Measurements from ENCODE around the gene DCDC2C.

DCDC2C gene

DNA sequence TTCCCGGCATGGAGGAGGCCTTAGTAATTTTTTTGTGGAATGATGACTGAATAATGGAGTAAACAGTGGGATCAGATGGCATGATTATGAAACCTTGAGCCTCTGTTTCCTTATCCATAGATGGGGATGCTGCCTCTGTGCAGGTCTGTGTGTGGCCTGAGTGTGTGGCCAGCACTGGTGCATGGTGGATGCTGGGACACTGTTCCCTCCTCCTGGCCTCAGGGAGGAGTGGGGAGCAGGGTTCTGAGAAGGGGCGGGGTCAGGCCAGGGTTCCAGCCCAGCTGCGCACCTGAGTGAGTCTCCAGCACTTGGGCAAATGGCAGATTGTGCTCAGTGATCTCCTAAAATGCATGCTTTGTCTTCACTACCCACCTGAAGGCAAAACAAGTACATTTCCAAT, 66.4 kb downstream of the DCDC2C start:
- H3K79me2 ChIP-seq (ENCODE audit: insufficient read depth, low read length) = no peaks in the 10 kb centered on the region
- H3K9me2 ChIP-seq (ENCODE audit: low read depth, low read length) = no peaks in the 10 kb centered on the region
- no peak for TF ChIP-seq EZH2 (IDR thresholded peaks at IDR 0.05; ENCODE audit: borderline replicate concordance, low read length)
- TF ChIP-seq, protein P1, sequence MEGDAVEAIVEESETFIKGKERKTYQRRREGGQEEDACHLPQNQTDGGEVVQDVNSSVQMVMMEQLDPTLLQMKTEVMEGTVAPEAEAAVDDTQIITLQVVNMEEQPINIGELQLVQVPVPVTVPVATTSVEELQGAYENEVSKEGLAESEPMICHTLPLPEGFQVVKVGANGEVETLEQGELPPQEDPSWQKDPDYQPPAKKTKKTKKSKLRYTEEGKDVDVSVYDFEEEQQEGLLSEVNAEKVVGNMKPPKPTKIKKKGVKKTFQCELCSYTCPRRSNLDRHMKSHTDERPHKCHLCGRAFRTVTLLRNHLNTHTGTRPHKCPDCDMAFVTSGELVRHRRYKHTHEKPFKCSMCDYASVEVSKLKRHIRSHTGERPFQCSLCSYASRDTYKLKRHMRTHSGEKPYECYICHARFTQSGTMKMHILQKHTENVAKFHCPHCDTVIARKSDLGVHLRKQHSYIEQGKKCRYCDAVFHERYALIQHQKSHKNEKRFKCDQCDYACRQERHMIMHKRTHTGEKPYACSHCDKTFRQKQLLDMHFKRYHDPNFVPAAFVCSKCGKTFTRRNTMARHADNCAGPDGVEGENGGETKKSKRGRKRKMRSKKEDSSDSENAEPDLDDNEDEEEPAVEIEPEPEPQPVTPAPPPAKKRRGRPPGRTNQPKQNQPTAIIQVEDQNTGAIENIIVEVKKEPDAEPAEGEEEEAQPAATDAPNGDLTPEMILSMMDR (IDR thresholded peaks at IDR 0.05; ENCODE audit: low read length) = no peak
- no peaks in the 10 kb centered on the region for H3K36me3 ChIP-seq (ENCODE audit: insufficient read depth, low read length)
- no peaks in the 10 kb centered on the region for H3F3A ChIP-seq (ENCODE audit: insufficient read depth, low read length)
- no peak overlapping the region for H3K9ac ChIP-seq (ENCODE audit: low read length)
- no peaks in the 10 kb centered on the region for H3K4me1 ChIP-seq (ENCODE audit: insufficient read depth, low read length, severe bottlenecking)
- H3K9me3 ChIP-seq (ENCODE audit: low read length) = no peaks in the 10 kb centered on the region
- H3K27ac ChIP-seq (ENCODE audit: low read depth, low read length, poor library complexity, severe bottlenecking) = no peak overlapping the region
- H3K4me2 ChIP-seq (ENCODE audit: low read length) = no peak overlapping the region
- H3K4me3 ChIP-seq (ENCODE audit: low read depth, low read length, poor library complexity, severe bottlenecking) = no peak overlapping the region
- H4K20me1 ChIP-seq (ENCODE audit: insufficient read depth, low read length) = no peaks in the 10 kb centered on the region
- H3K27me3 ChIP-seq (ENCODE audit: insufficient read depth, low read length) = no peaks in the 10 kb centered on the region; the same call in 1 of the 2 replicates
- H2AFZ ChIP-seq (ENCODE audit: low read length) = no peak overlapping the region

DNA sequence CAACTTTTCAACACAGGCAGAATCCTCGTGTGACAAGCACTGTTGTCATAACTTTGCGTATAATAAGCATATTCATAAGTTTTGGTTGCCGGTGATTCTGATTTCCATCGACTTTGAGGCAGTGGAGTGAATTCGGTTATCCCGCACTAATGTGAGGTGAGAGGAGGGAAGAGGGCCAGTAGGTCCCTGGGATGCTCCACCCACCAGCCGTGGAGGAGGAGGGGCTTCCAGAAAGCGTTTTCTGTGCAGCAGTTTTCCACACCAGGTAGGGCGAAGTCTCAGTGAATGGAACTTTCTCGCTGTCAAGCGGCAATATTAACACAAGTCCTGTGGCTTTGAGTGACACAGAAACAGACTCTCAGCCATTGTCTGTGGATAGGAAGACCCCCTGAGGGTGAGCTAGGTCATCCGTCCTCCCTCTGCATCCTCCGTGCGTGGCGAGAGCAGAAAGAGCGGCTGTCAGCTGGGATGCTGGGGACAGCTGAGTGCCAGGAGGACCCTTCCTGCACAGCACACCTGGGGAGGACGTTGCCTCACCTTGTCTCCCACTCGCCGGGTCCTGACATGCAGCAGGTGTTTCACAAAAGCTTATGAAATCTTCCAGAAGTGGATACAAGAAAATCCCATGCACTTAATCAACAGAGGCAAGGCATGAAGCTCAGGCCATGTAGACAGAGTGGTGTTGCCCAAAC, 67.5 kb downstream of the DCDC2C start:
- H3K4me2 ChIP-seq (ENCODE audit: low read length) = no peak overlapping the region
- no peaks in the 10 kb centered on the region for H3F3A ChIP-seq (ENCODE audit: insufficient read depth, low read length)

DNA sequence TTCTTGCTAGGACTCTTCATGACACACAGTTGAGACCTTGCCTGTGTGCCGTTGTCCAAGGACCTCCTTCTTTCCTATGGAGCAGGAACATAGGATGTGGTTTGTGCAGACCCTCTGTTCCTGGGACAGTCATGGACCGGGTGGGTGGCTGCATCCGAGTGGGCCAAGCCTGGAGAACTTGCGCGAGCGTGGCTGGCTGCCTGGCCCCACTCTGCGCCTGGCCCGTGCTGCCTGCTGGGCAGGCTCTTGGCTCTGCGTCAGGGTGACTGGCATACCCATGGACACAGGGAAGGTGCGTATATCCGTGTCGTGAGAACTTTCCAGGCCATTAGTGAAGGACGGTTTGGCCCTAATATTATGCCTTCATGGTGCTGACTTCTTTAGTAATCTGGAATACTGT, 68.2 kb downstream of the DCDC2C start:
- TF ChIP-seq, protein P1 (IDR thresholded peaks at IDR 0.05; ENCODE audit: low read length) = no peak
- TF ChIP-seq EZH2 (IDR thresholded peaks at IDR 0.05; ENCODE audit: borderline replicate concordance, low read length) = no peak
- no peaks in the 10 kb centered on the region for H4K20me1 ChIP-seq (ENCODE audit: insufficient read depth, low read length)
- H3K9me3 ChIP-seq (ENCODE audit: low read length) = no peaks in the 10 kb centered on the region
- no peaks in the 10 kb centered on the region for H3F3A ChIP-seq (ENCODE audit: insufficient read depth, low read length)
- H3K4me3 ChIP-seq (ENCODE audit: low read depth, low read length, poor library complexity, severe bottlenecking) = no peak overlapping the region
- H3K4me2 ChIP-seq (ENCODE audit: low read length) = no peak overlapping the region
- peaks cover 3% of the 10 kb centered on the region; the same call in 1 of the 2 replicates for H3K27me3 ChIP-seq (ENCODE audit: insufficient read depth, low read length)
- H3K4me1 ChIP-seq (ENCODE audit: insufficient read depth, low read length, severe bottlenecking) = no peaks in the 10 kb centered on the region
- H3K9me2 ChIP-seq (ENCODE audit: low read depth, low read length) = no peaks in the 10 kb centered on the region
- H3K9ac ChIP-seq (ENCODE audit: low read length) = no peak overlapping the region
- H2AFZ ChIP-seq (ENCODE audit: low read length) = no peak overlapping the region
- H3K27ac ChIP-seq (ENCODE audit: low read depth, low read length, poor library complexity, severe bottlenecking) = no peak overlapping the region
- H3K36me3 ChIP-seq (ENCODE audit: insufficient read depth, low read length) = no peaks in the 10 kb centered on the region
- no peaks in the 10 kb centered on the region for H3K79me2 ChIP-seq (ENCODE audit: insufficient read depth, low read length)

More for the DNA sequence above, 67.5 kb downstream of the DCDC2C start:
- Histone ChIP-seq H3K27ac (ENCODE audit: low read depth, low read length, poor library complexity, severe bottlenecking) (no peak overlapping the region), H3K9ac (ENCODE audit: low read length) (no peak overlapping the region), H2AFZ (ENCODE audit: low read length) (no peak overlapping the region), H3K4me3 (ENCODE audit: low read depth, low read length, poor library complexity, severe bottlenecking) (no peak overlapping the region), H3K9me3 (ENCODE audit: low read length) (no peaks in the 10 kb centered on the region), H4K20me1 (ENCODE audit: insufficient read depth, low read length) (no peaks in the 10 kb centered on the region), H3K9me2 (ENCODE audit: low read depth, low read length) (no peaks in the 10 kb centered on the region), H3K79me2 (ENCODE audit: insufficient read depth, low read length) (no peaks in the 10 kb centered on the region), H3K36me3 (ENCODE audit: insufficient read depth, low read length) (no peaks in the 10 kb centered on the region), H3K27me3 (ENCODE audit: insufficient read depth, low read length) (no peaks in the 10 kb centered on the region; the same call in 1 of the 2 replicates), H3K4me1 (ENCODE audit: insufficient read depth, low read length, severe bottlenecking) (no peaks in the 10 kb centered on the region)
- TF ChIP-seq EZH2 (IDR thresholded peaks at IDR 0.05; ENCODE audit: borderline replicate concordance, low read length) = no peak
- TF ChIP-seq, protein P1 (IDR thresholded peaks at IDR 0.05; ENCODE audit: low read length) = no peak
